ENCODE results near the gene PRPF39.

GRCh38 chr14:45073231-45073879, 10.6 kb upstream of the PRPF39 start:
- no peak for TF ChIP-seq RAD21 (IDR thresholded peaks at IDR 0.05; ENCODE audit: low read depth)
- no peak for TF ChIP-seq EGR1 (IDR thresholded peaks at IDR 0.05)
- no peak for TF ChIP-seq TEAD4 (IDR thresholded peaks at IDR 0.05)
- TF ChIP-seq EP300 (IDR thresholded peaks at IDR 0.05; ENCODE audit: borderline replicate concordance): no peak
- no peak for TF ChIP-seq CREB1 (IDR thresholded peaks at IDR 0.05; ENCODE audit: low read depth)
- TF ChIP-seq FOXM1 (IDR thresholded peaks at IDR 0.05; ENCODE audit: borderline replicate concordance, low read depth): no peak
